Measurements from ENCODE around the gene PCDHGB4.
A peak's percentile ranks its signal among the peaks of the same experiment; 100 is the strongest.
"Not testable (repeated sequence)": the region's sequence is repeated elsewhere in the genome, so short reads cannot be mapped to it uniquely, and the experiment has no call there.

GRCh38 chr5:141417494-141418172 is 30.1 kb downstream of the PCDHGB4 start, which contains the start of gene PCDHGB7:
- not testable (repeated sequence) for TF ChIP-seq SAFB2 (CRISPR knock-in tag; IDR thresholded peaks at IDR 0.05; ENCODE audit: borderline replicate concordance, low read depth); ZNF678 (CRISPR knock-in tag; IDR thresholded peaks at IDR 0.05); FOXA1 (IDR thresholded peaks at IDR 0.05); FOXA1 (CRISPR knock-in tag; IDR thresholded peaks at IDR 0.05); POLR2A (IDR thresholded peaks at IDR 0.05; ENCODE audit: insufficient read depth in 1 of 2, low read depth in 2 of 2, low read length in 2 of 2); ARNT (IDR thresholded peaks at IDR 0.05); POLR2AphosphoS5 (IDR thresholded peaks at IDR 0.05; ENCODE audit: low read depth, low read length); EHMT2 (IDR thresholded peaks at IDR 0.05; ENCODE audit: borderline replicate concordance, low read depth, low read length); HDAC6 (IDR thresholded peaks at IDR 0.05; ENCODE audit: low read depth, low read length); ELF3 (CRISPR knock-in tag; IDR thresholded peaks at IDR 0.05); ZNF264 (CRISPR knock-in tag; IDR thresholded peaks at IDR 0.05)
- TF ChIP-seq, protein P1, sequence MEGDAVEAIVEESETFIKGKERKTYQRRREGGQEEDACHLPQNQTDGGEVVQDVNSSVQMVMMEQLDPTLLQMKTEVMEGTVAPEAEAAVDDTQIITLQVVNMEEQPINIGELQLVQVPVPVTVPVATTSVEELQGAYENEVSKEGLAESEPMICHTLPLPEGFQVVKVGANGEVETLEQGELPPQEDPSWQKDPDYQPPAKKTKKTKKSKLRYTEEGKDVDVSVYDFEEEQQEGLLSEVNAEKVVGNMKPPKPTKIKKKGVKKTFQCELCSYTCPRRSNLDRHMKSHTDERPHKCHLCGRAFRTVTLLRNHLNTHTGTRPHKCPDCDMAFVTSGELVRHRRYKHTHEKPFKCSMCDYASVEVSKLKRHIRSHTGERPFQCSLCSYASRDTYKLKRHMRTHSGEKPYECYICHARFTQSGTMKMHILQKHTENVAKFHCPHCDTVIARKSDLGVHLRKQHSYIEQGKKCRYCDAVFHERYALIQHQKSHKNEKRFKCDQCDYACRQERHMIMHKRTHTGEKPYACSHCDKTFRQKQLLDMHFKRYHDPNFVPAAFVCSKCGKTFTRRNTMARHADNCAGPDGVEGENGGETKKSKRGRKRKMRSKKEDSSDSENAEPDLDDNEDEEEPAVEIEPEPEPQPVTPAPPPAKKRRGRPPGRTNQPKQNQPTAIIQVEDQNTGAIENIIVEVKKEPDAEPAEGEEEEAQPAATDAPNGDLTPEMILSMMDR (CRISPR knock-in tag; IDR thresholded peaks at IDR 0.05) = peak; percentile 75
- TF ChIP-seq, protein P2, sequence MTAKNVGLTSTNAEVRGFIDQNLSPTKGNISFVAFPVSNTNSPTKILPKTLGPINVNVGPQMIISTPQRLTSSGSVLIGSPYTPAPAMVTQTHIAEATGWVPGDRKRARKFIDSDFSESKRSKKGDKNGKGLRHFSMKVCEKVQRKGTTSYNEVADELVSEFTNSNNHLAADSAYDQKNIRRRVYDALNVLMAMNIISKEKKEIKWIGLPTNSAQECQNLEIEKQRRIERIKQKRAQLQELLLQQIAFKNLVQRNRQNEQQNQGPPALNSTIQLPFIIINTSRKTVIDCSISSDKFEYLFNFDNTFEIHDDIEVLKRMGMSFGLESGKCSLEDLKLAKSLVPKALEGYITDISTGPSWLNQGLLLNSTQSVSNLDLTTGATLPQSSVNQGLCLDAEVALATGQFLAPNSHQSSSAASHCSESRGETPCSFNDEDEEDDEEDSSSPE (CRISPR knock-in tag; IDR thresholded peaks at IDR 0.05) = not testable (repeated sequence)

Data from HepG2 (cell line).